ENCODE measurements around the gene TAF10.

The TAF10 gene

GRCh38 chr11:6603287-6604080 lies 8.5 kb downstream of the TAF10 start, which contains the start of the genes ILK and RRP8:
ILK (plus strand) TSS chr11:6603774; CDS start chr11:6604272, 498 bp downstream.
RRP8 (minus strand) TSS chr11:6603616; CDS start chr11:6603502, 114 bp downstream.
- peaks cover 44% of the 10 kb centered on the region for H3K36me3 ChIP-seq (ENCODE audit: insufficient read depth, low read length)
- H4K20me1 ChIP-seq (ENCODE audit: insufficient read depth, low read length), result no peaks in the 10 kb centered on the region
- TF ChIP-seq EZH2 (IDR thresholded peaks at IDR 0.05; ENCODE audit: borderline replicate concordance, low read length), result no peak
- TF ChIP-seq CTCF (IDR thresholded peaks at IDR 0.05; ENCODE audit: low read length), result no peak
- no peak within 1 kb of the TSS for H2AFZ ChIP-seq (ENCODE audit: low read length)
- H3K9me2 ChIP-seq (ENCODE audit: low read depth, low read length), result no peaks in the 10 kb centered on the region
- H3K9me3 ChIP-seq (ENCODE audit: low read length), result no peaks in the 10 kb centered on the region
- H3K27me3 ChIP-seq (ENCODE audit: insufficient read depth, low read length), result no peaks in the 10 kb centered on the region
- peaks cover 19% of the 10 kb centered on the region for H3K79me2 ChIP-seq (ENCODE audit: insufficient read depth, low read length)
- H3K4me3 ChIP-seq (ENCODE audit: low read depth, low read length, poor library complexity, severe bottlenecking), result peak within 1 kb of the TSS; percentile 71
- peaks cover 4% of the 10 kb centered on the region; the same call in 1 of the 2 replicates for H3F3A ChIP-seq (ENCODE audit: insufficient read depth, low read length)
- peak within 1 kb of the TSS; percentile 93 for H3K9ac ChIP-seq (ENCODE audit: low read length)
- H3K4me2 ChIP-seq (ENCODE audit: low read length), result peak within 1 kb of the TSS; percentile 90
- H3K4me1 ChIP-seq (ENCODE audit: insufficient read depth, low read length, severe bottlenecking), result peaks cover 48% of the 10 kb centered on the region
- peak within 1 kb of the TSS; percentile 58 for H3K27ac ChIP-seq (ENCODE audit: low read depth, low read length, poor library complexity, severe bottlenecking)

- Histone ChIP-seq H3K36me3 (ENCODE audit: insufficient read depth, low read length) (peaks cover 43% of the 10 kb centered on the region), H2AFZ (ENCODE audit: low read length) (no peak overlapping the region)
Measured at GRCh38 chr11:6602096-6602940, 9.7 kb downstream of the TAF10 start.

More at GRCh38 chr11:6602096-6602940, 9.7 kb downstream of the TAF10 start:
- Histone ChIP-seq H3K9ac (ENCODE audit: low read length) (peak overlapping the region; percentile 93), H3K9me2 (ENCODE audit: low read depth, low read length) (no peaks in the 10 kb centered on the region), H3K4me2 (ENCODE audit: low read length) (peak overlapping the region; percentile 90), H3K27me3 (ENCODE audit: insufficient read depth, low read length) (no peaks in the 10 kb centered on the region), H3F3A (ENCODE audit: insufficient read depth, low read length) (peaks cover 1% of the 10 kb centered on the region; the same call in 1 of the 2 replicates), H3K27ac (ENCODE audit: low read depth, low read length, poor library complexity, severe bottlenecking) (no peak overlapping the region), H3K9me3 (ENCODE audit: low read length) (no peaks in the 10 kb centered on the region), H4K20me1 (ENCODE audit: insufficient read depth, low read length) (no peaks in the 10 kb centered on the region), H3K4me3 (ENCODE audit: low read depth, low read length, poor library complexity, severe bottlenecking) (peak overlapping the region; percentile 71), H3K4me1 (ENCODE audit: insufficient read depth, low read length, severe bottlenecking) (peaks cover 45% of the 10 kb centered on the region), H3K79me2 (ENCODE audit: insufficient read depth, low read length) (peaks cover 19% of the 10 kb centered on the region)
- TF ChIP-seq CTCF (IDR thresholded peaks at IDR 0.05; ENCODE audit: low read length) (no peak), EZH2 (IDR thresholded peaks at IDR 0.05; ENCODE audit: borderline replicate concordance, low read length) (no peak)
